GM19463 (cell line): ENCODE data around the gene RACK1.
"Not testable (repeated sequence)": the region's sequence is repeated elsewhere in the genome, so short reads cannot be mapped to it uniquely, and the experiment has no call there.

Experiments
- ATAC-seq: cut with Tn5 transposase; IDR thresholded peaks from one replicate; pipeline ENCODE4 v1.9.1; 2021; ENCODE audit warnings: mild to moderate bottlenecking, moderate library complexity; ENCODE audit not compliant: unreplicated experiment

Gene RACK1

DNA sequence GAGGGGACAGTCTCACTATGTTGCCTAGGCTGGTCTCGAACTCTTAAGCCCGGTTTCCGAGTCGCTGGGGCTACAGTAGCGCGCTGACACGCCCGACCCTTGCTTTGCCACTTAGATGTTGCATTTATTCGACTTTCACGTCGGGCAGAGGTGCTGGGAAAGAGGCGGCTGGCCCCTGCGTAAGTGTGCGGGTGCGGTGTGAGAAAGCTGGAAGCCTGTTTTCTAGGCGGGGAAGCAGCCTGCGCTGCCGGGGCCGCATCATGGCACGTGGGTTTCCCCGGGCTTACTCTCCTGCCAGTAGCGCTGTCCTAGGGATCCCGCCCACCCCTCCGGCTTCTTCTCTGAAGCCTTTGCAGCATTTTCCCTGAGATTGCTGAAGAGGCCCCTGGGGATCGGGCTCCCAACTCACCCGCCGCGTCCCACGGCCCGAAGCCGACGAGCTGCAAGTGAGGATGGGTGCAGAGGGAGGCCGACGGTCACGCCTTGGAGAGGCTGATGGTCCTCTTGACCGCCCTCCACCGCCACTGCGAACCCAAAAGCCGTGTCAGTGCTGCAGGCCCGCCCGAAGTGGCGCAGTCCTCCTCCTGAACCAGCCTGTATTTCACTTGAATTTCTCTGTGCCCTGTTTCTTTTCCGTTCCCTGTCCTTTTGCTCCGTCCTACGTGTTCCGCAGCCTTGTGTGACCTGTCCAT lies 26.4 kb downstream of the RACK1 start:
- ATAC-seq, result no peak

DNA sequence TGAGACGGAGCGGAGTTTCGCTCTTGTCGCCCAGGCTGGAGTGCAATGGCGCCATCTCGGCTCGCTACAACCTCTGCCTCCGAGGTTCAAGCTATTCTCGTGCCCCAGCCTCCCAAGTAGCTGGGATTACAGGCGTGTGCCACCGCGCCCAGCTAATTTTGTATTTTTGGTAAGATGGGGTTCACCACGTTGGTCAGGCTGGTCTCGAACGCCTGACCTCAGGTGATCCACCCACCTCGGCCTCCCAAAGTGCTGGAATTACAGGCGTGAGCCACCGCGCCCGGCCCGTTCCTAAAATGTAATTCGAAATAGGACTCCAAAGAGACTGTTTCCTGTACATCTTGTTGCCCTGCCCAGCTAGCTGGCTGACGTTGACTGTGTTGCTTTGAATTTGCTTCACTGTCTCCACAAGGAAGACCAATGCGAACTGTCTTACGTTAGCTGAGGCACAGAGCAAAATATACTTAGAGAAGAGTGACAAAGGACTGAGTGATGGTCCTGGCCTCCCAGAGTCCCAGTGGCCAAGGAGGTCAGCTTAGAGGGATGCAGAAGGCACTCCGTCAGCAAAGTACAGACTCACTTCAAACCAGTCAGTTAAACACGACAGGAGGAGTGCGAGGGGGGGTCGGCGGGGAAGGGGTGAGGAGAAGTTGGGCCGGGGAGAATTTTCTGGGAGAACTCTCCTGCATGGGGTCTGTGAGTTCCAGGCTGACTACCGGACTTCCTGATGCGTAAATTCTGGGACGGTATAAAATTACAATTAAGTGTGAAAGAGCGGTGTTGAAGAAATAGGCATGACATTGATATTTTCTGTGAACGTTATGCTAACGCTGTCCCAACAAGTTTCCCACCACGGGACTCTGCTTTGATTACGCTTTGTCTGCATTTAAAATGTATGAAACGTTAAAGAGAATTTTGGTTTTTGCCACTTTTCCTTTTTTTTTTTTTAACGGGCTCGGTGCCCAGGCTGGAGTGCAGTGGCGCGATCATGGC lies 27.4 kb downstream of the RACK1 start:
- ATAC-seq, result no peak

DNA sequence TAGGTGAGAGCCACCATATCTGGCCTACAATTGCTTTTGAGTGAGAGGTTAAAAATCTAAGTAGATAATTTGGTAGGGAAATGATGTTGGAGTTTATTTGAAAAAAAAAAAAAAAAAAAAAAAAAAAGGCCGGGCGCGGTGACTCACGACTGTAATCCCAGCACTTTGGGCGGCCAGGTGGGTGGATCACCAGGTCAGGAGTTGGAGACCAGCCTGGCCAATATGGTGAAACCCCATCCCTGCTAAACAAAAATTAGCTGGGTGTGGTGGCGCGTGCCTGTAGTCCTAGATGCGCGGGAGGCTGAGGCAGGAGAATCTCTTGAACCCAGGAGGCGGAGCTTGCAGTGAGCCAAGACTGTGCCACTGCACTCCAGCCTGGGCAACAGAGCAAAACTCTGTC lies 29.5 kb downstream of the RACK1 start:
- ATAC-seq, result not testable (repeated sequence)

DNA sequence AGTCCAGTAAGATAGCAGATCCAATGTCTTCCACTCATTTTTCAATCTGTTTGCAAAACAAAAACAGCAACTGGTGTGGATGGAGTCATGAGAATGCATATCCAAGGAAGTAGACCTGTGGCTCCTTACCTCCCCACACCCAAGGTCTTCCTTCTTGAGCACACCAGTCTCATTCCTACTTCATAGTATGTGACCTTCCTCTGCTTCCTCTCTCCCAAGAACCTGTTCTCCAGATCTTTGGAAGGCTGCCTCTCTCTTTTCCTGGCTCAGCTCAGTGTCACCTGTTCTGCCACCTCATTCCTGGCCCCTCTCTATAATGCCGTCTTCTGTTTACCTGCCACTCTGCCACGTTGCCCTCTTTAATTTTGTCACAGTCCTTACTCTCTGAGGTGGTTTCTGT lies 30.8 kb downstream of the RACK1 start:
- ATAC-seq, result no peak

DNA sequence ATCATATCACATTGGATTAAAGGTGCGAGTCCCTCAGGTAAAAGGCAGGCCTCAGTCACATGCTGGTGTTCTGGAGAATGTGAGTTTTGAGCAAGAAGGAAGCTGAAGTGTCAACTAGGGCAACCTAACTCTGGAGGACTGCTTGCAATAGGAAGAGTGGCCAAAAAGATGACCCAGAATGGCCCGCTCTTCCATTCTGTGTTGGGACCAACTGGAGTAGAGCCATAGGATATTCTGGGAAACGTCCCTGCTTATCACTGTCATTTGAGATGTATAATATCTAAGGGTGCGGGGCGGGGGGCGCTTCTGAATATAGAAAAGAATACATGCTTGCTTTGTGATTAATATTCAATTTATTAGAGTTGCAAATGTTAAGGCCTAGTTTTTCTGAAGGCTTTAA lies 31.6 kb downstream of the RACK1 start:
- no peak for ATAC-seq

DNA sequence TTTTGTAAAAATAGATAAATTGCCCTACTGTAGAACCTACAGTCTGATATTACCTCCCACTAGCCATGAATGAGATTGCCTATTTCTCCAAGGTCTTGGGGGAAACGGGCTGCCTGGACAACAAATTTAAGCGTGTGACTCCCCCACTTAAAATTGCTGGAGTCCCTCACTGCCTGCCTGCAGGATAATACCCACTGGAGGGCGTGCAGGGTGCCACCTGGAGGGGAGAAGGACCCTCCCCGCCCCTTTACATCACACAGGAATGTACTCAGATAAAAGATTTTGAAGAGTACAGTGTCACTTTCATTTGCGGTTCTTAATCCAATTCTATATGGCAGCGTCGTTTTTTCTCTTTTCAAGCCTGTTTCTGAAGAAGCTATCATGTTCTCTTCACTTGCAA lies 32.5 kb downstream of the RACK1 start:
- no peak for ATAC-seq

DNA sequence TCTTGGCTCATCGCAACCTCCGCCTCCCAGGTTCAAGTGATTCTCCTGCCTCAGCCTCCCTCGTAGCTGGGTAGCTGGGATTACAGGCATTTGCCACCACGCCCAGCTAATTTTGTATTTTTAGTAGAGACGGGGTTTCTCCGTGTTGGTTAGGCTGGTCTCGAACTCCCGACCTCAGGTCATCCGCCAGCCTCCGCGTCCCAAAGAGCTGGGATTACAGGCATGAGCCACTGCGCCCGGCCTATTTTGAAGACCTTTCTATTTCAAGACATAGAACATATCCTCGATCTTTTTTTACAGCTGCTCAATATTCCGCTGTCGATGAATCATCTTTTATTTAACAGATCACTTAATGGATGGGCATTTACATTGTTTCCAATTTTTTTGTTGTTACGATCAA lies 33.0 kb downstream of the RACK1 start:
- not testable (repeated sequence) for ATAC-seq

DNA sequence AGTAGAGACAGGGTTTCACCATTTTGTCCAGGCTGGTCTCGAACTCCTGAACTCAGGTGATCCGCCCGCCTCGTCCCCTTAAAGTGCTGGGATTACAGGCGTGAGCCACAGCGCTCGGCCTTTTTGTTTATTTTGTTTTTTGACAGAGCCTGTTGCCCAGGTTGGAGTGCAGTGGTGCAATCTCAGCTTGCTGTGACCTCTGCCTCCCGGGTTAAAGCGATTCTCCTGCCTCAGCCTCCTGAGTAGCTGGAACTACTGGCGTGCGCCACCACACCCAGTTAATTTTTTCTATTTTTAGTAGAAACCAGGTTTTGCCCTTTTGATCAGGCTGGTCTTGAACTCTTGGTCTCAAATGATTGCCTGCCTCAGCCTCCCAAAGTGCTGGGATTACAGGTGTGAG lies 33.6 kb downstream of the RACK1 start:
- not testable (repeated sequence) for ATAC-seq

DNA sequence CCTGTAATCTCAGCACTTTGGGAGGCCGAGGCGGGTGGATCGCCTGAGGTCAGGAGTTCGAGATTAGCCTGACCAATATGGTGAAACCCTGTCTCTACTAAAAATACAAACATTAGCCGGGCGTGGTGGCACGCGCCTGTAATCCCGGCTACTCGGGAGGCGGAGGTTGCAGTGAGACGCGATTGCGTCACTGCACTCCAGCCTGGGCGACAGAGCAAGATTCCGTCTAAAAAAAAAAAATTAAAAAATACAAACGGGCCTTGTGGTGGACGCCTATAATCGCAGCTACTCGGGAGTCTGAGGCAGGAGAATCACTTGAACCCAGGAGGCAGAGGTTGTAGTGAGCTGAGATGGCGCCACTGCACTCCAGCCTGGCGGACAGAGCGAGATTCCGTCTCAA lies 34.7 kb downstream of the RACK1 start:
- ATAC-seq, result not testable (repeated sequence)

DNA sequence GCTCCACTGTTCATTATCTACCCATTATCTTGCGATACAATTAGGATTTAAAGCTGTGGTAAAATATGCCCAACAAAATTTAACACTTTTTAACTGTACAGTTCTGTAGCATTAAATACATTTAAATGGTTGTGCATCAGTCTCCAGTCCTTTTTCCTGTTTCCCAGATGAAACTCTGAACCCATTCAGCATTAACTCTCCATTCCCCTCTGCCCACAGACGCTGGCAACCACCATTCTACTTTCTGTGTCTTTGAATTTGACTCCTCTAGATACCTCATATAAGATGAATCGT lies 35.8 kb downstream of the RACK1 start:
- no peak for ATAC-seq

DNA sequence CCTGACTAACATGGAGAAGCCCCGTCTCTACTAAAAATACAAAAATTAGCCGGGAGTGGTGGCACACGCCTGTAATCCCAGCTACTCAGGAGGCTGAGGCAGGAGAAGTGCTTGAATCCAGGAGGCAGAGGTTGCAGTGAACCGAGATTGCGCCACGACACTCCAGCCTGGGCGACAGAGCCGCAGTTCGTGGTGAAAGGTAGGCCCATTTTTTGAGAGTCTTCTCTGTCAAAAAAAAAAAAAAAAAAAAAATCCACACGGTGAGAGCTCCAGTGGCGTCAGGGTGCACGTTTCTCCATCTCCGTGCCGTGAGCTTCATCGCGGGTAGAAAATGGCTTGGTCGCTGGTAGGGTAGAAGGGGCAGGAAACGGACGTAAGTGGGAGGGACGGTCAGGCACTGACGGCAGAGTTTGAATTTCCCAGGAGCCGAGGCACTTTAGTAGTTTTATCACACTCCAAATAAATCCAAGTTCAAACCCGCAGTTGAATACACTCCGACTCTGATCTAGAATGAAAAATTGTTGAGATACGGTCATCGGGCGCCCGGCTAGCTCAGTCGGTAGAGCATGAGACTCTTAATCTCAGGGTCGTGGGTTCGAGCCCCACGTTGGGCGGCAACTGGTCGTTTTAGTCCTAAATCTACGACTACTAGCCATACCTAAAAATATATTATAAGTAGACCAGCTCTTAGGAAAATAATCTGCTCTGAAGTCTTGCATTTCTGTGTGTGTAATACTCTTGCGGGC lies 36.3 kb downstream of the RACK1 start:
- peak; percentile 41 for ATAC-seq

DNA sequence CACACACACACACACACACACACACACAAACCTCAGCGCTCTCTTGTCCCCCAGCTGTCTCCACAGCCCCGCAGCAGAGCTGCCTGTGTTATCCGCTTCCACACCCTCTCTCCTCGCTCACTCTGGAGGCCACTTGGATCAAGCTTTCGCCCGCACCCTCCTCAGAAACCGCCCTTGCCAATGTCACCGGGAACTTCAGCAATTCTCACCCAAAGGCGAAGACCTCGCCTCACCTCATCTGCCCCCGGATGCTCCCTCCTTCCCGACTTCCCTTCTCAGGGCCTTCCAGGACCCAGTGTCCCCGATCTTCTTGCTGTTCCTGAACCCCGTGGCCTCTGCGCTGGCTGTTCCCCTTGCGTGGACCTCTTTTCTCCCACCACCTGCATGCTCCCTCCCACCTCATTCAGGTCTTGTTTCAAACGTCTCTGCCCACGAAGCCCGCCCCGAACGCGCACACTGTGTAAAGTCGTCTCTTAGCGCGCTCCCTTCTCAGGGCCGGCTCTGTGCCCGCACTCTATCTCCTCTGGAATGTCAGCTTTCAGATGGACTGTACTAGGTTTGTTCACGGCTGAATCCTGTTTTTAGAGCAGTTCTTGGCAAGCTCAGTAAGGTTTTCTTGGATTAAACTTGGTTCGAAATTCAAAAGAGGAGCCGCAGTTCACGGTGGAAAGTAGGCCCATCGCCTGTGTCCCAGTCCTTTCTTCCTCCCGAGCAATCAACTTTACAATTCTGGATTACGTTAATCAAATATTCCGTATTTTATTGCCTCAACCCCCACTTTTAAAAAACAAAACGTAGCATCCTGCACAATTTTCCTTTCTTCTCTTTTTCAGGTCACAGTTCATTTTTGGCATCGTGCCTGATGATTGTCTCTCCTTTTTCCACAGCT lies 37.7 kb downstream of the RACK1 start:
- ATAC-seq, result no peak

DNA sequence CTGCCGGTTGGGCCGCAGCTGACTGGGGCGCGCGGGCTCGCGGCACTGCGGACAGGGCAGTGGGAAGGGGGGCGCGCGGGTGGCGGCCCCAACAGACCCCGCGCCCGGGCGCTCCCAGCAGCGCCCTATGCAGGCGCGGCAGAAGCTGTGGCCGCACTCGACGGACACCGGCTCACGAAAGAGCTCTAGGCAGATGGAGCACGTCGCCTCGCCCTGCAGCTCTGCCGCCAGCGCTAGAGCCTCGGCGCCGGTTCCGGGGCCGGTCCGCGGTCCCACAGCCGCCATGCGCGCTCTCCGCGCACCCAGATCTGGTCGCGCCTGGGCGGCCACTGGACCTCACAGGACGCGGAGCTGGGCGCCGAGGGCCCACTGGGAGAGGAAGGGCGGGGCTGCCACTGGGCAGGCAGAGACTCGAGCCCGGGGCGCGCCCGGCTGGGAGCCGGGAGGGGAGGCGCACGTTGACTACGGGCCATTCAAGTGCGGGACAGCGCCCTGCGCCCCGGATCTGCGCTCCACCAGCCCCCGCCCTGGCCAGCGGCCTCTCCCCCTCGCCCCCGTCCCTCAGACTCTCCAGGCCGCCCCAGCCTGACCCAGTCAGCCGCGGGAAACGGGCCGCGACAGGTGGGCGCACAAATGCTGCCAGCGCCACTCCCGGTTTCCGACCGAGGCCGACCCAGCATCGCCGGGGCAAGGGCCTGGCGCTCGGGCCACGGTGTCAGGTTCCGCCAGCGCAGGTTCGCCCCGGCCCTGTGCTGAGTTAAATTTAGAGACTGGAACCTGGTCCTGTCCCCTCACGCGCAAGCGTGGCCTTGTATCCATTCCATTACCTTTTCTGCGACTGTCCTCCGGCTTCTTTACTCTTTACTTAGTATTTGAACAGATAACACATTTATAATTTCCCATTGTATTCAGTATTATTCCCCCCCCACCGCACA lies 38.6 kb downstream of the RACK1 start, which contains the start of gene TRIM7:
TRIM7 (minus strand) TSS at position 371 of the 935 bp plus-strand sequence; CDS start at position 285, 86 bp downstream.
- no peak for ATAC-seq

DNA sequence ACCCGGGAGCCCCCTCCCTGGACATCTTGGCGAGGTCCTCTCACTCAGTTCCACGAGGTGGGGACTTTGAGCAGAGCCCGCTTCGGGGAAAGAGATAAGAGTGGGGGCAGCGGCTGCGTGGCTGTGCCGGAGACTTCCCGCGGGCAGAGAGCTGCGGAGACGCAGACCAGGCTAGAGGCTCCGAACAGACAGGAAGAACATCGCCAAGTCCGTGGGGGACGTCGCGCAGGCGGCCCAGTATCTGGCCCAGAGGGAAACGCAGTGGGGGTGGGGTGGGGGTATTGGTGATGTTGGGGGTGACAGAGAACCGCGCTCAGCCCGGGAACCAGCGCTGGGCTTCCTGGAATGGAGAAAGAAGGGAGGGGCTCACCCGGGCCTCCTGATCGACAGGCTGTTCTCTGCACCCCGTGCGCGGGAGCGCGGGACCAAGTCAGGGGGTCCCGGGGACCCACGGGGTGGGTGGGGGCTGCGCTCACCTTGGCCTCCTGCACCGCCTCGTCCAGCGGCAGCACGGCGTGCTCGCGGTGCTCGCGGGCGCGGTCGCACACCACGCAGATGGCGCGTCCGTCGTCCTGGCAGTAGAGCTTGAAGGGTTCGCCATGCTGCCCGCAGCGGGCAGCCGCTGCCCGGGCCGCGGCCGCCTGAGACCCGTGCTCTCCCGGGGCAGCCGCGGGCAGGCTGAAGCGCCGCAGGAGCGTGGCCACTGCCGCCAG lies 39.4 kb downstream of the RACK1 start:
- ATAC-seq, result no peak

DNA sequence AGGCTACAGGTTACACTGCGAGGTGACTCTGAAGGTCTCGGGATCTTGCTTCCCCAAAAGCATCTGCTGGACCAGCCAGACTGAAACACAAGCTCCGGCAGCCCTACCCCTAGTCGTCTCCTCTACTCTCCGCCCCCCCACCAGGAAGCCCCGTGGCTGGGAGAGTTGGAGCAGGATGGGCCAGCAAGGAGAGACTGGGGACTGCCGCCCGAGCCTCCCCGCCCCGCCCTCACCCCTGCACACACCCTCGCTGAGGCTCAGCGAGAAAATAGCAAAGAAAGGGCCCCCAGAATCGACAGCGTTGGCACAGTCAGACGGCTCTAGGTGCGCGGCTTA lies 40.0 kb downstream of the RACK1 start:
- ATAC-seq, result no peak

DNA sequence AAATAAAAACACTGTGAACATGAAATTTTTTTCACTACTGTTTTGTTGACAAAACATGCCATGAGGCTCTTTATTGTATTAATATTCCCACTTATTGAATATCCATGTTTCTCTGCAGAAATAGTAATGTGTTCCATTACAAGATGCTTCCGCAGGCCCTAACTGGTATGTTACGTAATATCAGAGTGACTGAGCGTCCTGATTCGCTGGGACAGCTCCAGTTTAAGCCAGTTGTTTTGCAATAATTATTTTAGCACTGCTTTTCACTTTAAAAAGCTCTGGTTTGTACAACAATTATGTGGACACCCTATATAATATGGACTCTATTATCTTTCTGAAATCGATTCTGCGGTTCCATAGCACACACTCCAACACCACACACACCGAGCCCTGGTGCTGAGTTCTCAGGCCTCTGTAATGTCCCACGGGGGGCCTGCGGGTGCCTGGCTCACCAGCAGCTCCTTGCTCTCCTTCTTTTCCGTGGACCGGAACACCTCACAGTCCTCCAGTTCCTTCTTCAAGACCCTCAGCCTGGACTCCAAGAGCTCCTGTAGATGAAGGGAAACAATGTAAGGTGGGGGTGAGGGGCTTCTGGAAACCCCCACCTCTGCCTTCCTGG lies 40.5 kb downstream of the RACK1 start:
- ATAC-seq, result no peak

DNA sequence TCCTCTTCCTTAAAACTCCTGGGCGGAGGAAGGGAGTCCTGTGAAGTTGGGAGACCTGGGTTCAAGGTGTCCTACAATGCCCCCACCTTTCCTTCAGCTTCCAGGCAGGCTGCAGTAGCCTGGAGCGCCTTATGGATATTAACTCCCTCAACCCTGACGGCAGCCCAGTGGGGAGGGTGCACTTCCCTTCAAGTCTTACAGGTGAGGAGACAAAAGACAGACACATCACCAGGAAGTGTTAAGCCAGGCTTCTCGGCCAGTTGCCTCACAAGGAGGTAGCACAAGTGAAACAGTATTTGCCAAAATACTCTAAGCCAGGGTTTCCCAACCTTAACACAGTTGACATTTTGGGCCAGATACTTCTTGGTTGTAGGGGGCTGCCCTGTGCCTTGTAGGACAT lies 42.9 kb downstream of the RACK1 start:
- no peak for ATAC-seq

DNA sequence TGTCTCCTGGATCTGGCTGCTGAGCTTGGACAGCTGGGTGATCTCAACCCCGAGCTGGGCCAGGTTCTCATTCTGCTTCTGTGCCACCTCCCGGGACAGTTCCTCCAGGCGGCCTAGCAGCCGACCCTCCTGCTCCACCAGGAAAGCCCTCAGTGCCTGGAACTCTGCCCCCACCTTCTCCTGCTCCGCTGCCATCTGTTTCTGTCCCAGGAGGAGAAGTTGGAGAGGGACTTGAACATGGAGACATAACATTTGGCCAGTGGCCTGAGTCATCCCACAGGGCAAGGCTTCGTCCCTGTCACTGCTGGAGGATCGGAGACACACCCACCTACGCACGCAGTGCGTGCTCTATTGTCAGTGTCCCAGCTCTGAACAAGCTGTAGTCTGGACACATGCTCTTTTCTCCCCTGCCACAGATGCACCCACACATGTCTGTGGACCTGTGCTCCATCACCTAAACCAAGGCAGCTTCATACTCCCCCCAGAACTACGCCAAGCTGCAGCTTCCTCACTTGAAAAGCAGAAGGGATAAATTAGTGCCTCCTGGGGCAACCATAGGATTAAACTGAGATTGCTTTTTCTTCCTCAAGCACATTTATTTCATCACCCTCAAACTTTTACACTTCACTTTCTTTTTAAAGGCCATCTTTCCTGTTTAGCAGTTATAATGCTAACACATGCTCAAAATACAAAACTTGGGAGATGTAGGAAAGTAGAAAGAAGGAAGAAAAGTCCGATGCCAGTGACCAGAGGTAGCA lies 43.6 kb downstream of the RACK1 start:
- ATAC-seq, result no peak
